Adrenal gland (tissue), 5 donors: ENCODE results near the gene SPRED2.

ENCODE experiments used
- POLR2A ChIP-seq, 2 donors: fragments of 450-650 bp; IDR thresholded peaks; one replicate each; pipeline ENCODE4 v1.6.1; 2017; ENCODE audit warnings: antibody characterized with exemption in 2 of 2, mild to moderate bottlenecking in 2 of 2, moderate library complexity in 1 of 2
- TF ChIP-seq, protein P1 (sequence below), 6 experiments: fragments of 450-650 bp in 4 of 6; fragments of 200-600 bp in 2 of 6; sonication (generic) in 1 of 6; IDR thresholded peaks; 1 replicate in 5 of 6; 2 replicates in 1 of 6; pipeline versions ENCODE4 v1.5.1 to v1.8.0; 2016 to 2021; ENCODE audit warnings: antibody characterized with exemption in 6 of 6, mild to moderate bottlenecking in 2 of 6, moderate library complexity in 1 of 6
- donor health status: DM: no; HTN: no; CAD: no.

DNA sequence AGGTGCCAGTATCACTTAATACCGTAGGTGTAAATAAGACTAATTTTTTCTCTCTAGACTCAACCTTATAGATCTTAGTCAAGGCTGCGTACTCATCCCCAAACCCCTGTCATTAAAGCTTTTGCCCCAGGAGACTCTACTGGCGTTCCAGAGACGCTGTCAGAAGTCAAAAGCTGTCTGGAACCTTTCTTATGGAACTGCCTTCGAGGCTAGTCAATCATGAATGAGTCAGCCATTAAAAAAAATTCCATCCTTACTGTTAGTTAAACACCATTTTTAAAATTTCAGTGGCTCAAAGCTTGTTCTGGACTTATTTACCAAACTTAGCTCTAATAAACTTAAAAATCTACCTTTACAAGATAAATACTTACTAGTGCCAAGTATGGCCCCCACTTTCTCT is 52.1 kb downstream of the SPRED2 start:
- TF ChIP-seq, protein P1, sequence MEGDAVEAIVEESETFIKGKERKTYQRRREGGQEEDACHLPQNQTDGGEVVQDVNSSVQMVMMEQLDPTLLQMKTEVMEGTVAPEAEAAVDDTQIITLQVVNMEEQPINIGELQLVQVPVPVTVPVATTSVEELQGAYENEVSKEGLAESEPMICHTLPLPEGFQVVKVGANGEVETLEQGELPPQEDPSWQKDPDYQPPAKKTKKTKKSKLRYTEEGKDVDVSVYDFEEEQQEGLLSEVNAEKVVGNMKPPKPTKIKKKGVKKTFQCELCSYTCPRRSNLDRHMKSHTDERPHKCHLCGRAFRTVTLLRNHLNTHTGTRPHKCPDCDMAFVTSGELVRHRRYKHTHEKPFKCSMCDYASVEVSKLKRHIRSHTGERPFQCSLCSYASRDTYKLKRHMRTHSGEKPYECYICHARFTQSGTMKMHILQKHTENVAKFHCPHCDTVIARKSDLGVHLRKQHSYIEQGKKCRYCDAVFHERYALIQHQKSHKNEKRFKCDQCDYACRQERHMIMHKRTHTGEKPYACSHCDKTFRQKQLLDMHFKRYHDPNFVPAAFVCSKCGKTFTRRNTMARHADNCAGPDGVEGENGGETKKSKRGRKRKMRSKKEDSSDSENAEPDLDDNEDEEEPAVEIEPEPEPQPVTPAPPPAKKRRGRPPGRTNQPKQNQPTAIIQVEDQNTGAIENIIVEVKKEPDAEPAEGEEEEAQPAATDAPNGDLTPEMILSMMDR (IDR thresholded peaks at IDR 0.05): no peak
- TF ChIP-seq POLR2A (IDR thresholded peaks at IDR 0.05): no peak
